SK-N-SH treated with all-trans-retinoic acid at 6 μM for 48 hours (cell line): Measurements from ENCODE around the gene ELOA.
"Not testable (repeated sequence)": the region's sequence is repeated elsewhere in the genome, so short reads cannot be mapped to it uniquely, and the experiment has no call there.

Experiments
- CREB5 ChIP-seq: fragments of 250-450 bp; sonication (Bioruptor Pico); IDR thresholded peaks from 2 replicates; pipeline ENCODE4 v1.5.1; 2020; ENCODE audit warnings: low read depth, mild to moderate bottlenecking, moderate library complexity
- ISL1 ChIP-seq: fragments of 250-450 bp; sonication (Bioruptor Pico); IDR thresholded peaks from 2 replicates; pipeline ENCODE4 v2.1.2; 2022; ENCODE audit warnings: mild to moderate bottlenecking, moderate library complexity
- PATZ1 ChIP-seq: fragments of 250-450 bp; sonication (Bioruptor Pico); IDR thresholded peaks from 2 replicates; pipeline ENCODE4 v1.8.0; 2020; ENCODE audit warnings: mild to moderate bottlenecking, moderate library complexity, borderline replicate concordance

- not testable (repeated sequence) for TF ChIP-seq ISL1 (CRISPR knock-in tag); PATZ1 (CRISPR knock-in tag); CREB5
These were observed 10.0 kb upstream of the ELOA start for GRCh38 chr1:23733281-23733680.
